Middle frontal gyrus (tissue), 1 donor: Measurements from ENCODE around the gene SORL1.

Experiments
- DNase-seq: peaks from one replicate; pipeline ENCODE4 v3.0.0-alpha.2; 2015; ENCODE audit warnings: low spot score; ENCODE audit errors: extremely low spot score

SORL1 gene

GRCh38 chr11:121536126-121536525, 84.0 kb downstream of the SORL1 start:
- DNase-seq: no peak

DNA sequence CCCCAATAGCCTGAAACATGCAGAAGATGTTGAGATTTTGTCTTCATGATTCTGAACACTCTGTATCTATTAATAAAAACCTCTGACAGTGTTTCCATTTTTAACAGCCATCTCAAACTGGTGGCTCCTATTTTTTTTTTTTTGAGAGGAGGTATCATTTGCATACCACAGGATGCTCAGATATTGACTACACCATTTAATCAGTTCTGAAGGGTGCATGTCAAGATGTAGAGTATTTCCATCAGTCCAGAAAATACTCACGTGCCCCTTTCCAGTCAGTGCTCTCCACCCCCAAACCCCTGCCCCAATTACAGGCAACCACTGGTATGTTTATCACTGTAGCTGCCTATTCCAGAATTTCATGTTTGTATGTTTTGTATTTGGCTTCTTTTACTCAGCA, 85.9 kb downstream of the SORL1 start:
- no peak for DNase-seq

DNA sequence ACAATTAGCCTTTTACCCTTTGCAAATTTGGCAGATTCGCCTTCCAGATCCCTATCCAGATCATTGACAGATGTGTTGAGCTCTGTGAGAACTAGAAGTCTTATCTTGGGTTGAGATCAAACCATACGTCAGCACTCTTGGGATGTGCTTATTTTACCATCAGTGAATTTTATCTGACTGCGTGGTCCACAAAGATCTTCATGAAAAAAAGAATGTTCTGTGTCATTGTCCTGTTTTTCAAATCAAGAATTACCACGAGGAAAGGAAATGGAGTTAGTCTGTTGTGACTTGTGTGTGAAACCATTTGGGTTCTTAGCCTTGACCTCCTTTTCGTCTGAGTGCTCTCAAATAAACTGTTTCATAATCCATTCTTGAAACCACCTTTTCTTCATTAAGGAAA, 86.9 kb downstream of the SORL1 start:
- DNase-seq: no peak

DNA sequence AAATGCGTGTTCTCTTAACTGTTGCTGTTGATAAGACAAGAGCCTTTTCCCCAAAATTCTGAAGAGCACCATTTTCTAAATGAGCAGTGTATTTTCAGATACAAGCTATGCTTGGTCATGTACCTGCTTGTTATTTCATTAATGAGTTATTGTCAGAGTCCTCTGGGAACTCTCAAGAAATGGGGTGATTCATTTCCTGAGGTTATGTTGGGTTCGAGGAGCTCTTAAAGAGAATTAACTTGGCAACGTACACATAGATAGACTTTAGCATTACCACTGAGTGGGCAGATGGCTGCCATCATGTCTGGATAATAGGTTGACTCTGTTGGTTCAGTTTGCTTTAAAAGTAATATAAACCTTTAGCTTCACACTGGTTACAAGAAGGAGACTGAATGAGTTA, 88.5 kb downstream of the SORL1 start:
- DNase-seq: no peak

- no peak for DNase-seq
These were observed 91.8 kb downstream of the SORL1 start for GRCh38 chr11:121543836-121544380.

- no peak for DNase-seq
These were observed 92.8 kb downstream of the SORL1 start for GRCh38 chr11:121544956-121545355.

GRCh38 chr11:121547574-121547973, 95.5 kb downstream of the SORL1 start:
- no peak for DNase-seq

DNA sequence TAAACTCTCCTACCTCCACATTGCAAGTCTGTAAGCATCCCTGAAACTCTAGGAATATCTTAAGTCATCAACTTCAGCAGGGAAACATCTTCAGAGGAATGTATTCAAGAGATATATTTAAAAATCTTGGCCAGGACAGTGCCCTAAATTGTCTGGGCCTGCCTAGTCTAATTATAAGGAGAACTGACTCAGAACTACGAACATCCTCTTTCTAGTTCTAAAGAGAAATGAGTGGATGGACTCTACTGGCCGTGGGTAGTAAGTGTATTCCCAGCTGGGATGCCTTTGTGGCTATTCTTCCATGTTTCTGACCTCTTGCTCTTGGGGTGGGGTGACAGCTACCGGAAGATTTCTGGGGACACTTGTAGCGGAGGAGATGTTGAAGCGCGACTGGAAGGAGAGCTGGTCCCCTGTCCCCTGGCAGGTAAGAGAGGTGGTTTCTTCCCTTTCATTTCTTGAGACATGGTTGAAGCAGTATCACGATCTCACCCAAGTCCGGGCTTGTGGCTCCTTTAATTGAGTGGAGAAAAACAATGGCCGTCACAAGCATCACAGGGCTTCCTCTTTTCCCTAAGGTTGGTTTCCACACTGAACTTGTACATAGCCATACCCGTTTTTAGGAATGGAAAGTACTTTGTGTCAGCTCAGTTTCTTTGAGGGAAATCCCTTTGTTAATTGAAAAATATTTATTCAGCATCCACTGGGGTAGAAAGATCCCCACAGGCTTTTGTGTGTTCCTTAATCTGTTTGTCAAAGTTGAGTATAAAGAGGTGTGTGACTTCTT, 98.3 kb downstream of the SORL1 start:
- no peak for DNase-seq

GRCh38 chr11:121551463-121551862, 99.3 kb downstream of the SORL1 start:
- DNase-seq: no peak

DNA sequence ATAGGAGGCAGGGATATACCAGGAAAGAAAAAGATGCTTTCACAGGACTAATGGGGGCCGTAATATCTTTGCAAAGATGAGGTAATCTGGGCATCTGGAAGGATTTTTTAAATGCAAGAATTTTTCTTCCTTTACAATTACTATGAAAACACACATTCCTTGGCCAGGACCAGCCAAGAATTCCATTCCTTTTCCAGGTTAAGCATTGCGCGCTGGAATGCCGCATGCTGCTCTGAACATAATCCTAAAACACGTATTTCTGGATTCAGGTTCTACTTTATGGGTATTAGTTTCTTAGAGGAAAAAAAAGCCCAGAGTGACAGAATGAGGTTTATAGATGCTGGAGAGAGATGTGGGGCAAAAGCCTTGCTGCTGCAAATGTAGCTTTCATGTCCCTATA, 100.0 kb downstream of the SORL1 start:
- no peak for DNase-seq

GRCh38 chr11:121552644-121553043, 100.5 kb downstream of the SORL1 start:
- no peak for DNase-seq

DNA sequence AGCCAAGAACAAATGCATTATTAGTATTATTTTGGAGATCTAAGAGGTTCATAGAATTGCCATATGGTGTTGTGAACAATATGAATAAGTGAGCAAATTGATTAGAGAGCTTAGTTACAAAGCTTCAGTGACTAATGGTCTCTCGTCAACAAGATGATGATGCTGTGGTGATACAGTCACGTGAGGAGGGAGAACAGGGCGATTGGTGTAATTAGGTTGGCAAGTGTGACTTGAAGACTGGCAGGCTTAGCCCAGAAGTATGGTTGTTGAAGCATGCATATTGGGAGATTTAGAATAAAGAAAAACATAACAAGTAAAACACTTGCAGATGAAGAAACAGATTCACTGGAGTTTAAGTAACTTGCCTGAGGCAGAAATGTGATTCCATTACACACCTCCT, 101.3 kb downstream of the SORL1 start:
- no peak for DNase-seq

DNA sequence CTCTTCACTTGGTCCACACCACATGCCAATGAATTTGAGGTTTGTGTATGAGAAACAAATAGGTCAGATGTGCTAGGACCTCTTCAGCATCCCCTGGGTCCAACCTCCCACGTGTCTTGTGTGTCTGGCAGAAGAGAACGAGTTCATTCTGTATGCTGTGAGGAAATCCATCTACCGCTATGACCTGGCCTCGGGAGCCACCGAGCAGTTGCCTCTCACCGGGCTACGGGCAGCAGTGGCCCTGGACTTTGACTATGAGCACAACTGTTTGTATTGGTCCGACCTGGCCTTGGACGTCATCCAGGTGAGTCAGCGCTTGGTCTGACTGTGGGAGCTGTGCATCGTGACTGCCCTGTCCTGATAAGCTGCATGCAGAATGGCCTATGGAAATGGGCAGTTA, 101.7 kb downstream of the SORL1 start:
- DNase-seq: no peak

DNA sequence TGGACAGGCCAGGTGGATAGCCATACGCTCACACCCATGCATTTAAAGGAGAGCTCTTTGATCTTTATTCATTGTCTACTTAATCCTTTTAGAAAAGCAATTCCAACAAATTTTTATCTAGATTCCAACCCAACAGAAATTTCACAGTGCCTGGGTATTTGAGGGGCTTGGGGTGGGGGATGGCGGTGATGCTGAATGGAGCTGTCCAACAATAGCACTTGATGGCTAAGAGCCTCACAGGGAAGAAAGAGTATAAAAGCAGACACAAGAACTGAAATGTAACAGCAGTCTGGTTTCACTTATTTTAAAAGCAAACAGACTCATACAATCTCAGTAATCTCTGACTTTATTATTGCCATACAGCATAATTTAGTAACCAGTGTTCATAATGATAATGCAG, 102.4 kb downstream of the SORL1 start:
- no peak for DNase-seq

DNA sequence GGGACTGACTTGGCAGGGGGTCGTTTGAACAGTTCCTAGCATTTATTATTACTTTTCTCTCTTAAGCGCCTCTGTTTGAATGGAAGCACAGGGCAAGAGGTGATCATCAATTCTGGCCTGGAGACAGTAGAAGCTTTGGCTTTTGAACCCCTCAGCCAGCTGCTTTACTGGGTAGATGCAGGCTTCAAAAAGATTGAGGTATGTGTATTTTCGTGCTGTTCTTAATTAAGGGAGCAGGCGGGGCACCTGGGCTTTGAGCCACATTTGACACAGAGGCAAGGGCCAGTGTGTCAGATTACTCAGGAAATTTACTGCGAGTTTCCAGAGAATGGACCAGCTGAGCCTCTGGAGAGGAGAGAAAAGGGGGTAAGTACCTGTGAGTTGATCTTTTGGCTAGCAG, 103.0 kb downstream of the SORL1 start:
- no peak for DNase-seq

GRCh38 chr11:121556937-121557336, 104.8 kb downstream of the SORL1 start:
- no peak for DNase-seq

GRCh38 chr11:121557348-121557747, 105.2 kb downstream of the SORL1 start:
- DNase-seq: no peak

GRCh38 chr11:121559606-121560200, 107.6 kb downstream of the SORL1 start:
- DNase-seq: no peak

- DNase-seq: no peak
These were observed 108.1 kb downstream of the SORL1 start for GRCh38 chr11:121560236-121560635.

DNA sequence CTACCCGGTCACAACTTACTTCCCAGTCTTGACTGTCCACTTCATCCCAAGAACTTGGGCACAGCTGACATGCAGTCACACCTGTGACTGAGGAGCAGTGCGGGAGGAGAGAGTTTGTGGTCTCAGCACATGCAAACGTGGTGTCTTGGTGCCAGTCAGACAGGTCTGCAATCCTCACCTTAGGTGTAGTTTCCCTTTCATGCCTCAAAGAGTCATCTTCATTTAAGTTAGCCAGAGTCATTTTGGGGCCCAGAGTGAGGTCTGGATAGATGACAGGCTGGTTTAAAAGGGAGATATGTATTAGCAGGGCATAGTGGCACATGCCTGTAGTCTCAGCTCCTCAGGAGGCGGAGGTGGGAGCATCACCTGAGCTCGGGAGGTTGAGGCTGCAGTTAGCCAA, 109.1 kb downstream of the SORL1 start:
- DNase-seq: no peak

GRCh38 chr11:121561716-121562115, 109.6 kb downstream of the SORL1 start:
- DNase-seq: no peak

DNA sequence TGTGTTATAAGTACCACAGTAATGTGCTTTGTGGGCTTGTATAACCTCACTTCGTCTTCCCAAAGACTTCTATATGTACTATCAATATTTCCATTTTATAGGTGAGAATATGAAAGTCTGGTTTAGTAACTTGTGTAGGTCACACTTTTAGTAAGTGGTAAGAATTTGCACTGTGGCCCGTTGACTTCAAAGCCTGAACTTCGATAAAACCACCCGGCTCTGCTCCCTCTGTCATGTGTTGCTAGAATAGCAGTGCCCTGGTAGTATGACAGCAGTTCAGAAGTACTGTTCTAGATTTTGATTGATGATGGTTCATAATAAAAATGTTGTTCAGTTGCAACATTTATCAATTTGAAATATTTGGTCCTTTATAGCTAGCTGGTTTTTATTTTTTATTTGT, 110.9 kb downstream of the SORL1 start:
- DNase-seq: no peak
